Measurements from ENCODE around the gene NDUFAF5. TPM values are rescaled to one million over a fixed set of nuclear protein-coding genes. Genes with fewer than 3 reads are reported as not detected.
"Not testable (repeated sequence)": the region's sequence is repeated elsewhere in the genome, so short reads cannot be mapped to it uniquely, and the experiment has no call there.

The NDUFAF5 gene
- polyA plus RNA-seq, 1 experiment: 6.3 TPM

DNA sequence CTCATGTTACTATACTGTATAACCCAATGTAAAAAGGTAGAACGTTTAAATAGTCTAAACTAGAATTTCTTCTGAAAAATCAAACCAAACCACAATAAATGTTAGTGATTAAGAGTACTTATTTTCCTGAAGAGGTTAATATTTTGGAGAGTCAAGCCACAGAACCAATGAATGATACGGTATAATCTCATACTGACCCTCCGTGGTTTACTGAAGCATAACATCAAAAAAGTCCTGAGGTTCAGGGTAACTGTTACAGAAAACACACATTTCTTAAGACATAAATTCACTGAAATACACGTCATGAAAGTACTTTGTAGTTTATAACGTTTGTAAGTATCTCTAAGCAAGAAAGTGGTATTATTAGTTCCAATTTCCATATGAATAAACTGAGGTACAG lies 29.0 kb upstream of the NDUFAF5 start:
- Histone ChIP-seq H3K4me3 (ENCODE audit: low read depth, low read length) (no peak overlapping the region), H3K27me3 (ENCODE audit: control insufficient read depth, insufficient read depth, low read length) (no peaks in the 10 kb centered on the region), H3K36me3 (ENCODE audit: control insufficient read depth, insufficient read depth, low read length) (no peaks in the 10 kb centered on the region; the same call in 1 of the 2 replicates)
- ChIA-PET CTCF (no interaction called here), POLR2A (no interaction called here)
- DNase-seq (ENCODE audit: low read depth): no peak
- TF ChIP-seq CTCF (IDR thresholded peaks at IDR 0.05; ENCODE audit: insufficient read depth, low read depth, low read length): no peak

- Histone ChIP-seq H3K27me3 (ENCODE audit: control insufficient read depth, insufficient read depth, low read length) (no peaks in the 10 kb centered on the region), H3K4me3 (ENCODE audit: low read depth, low read length) (no peak overlapping the region), H3K36me3 (ENCODE audit: control insufficient read depth, insufficient read depth, low read length) (no peaks in the 10 kb centered on the region; the same call in 1 of the 2 replicates)
- ChIA-PET POLR2A (interaction anchor here (0.6 kb wide), 1 partner anchor 646 kb away, joined by 3 read pairs; no protein-coding TSS in a partner anchor), CTCF (interaction anchor here (1.2 to 1.7 kb wide), 3 partner anchors 10 to 21 kb away, joined by 3 to 6 read pairs (median 5); no protein-coding TSS in a partner anchor)
- no peak for TF ChIP-seq CTCF (IDR thresholded peaks at IDR 0.05; ENCODE audit: insufficient read depth, low read depth, low read length)
- DNase-seq (ENCODE audit: low read depth): no peak
Measured at GRCh38 chr20:13756551-13756950, 28.3 kb upstream of the NDUFAF5 start.

- Histone ChIP-seq H3K36me3 (ENCODE audit: control insufficient read depth, insufficient read depth, low read length) (no peaks in the 10 kb centered on the region), H3K4me3 (ENCODE audit: low read depth, low read length) (no peak overlapping the region), H3K27me3 (ENCODE audit: control insufficient read depth, insufficient read depth, low read length) (no peaks in the 10 kb centered on the region)
- CTCF ChIA-PET: no interaction called here
- POLR2A ChIA-PET: no interaction called here
- DNase-seq (ENCODE audit: low read depth): no peak
- TF ChIP-seq CTCF (IDR thresholded peaks at IDR 0.05; ENCODE audit: insufficient read depth, low read depth, low read length): no peak
Measured at GRCh38 chr20:13758884-13759283, 25.9 kb upstream of the NDUFAF5 start.

DNA sequence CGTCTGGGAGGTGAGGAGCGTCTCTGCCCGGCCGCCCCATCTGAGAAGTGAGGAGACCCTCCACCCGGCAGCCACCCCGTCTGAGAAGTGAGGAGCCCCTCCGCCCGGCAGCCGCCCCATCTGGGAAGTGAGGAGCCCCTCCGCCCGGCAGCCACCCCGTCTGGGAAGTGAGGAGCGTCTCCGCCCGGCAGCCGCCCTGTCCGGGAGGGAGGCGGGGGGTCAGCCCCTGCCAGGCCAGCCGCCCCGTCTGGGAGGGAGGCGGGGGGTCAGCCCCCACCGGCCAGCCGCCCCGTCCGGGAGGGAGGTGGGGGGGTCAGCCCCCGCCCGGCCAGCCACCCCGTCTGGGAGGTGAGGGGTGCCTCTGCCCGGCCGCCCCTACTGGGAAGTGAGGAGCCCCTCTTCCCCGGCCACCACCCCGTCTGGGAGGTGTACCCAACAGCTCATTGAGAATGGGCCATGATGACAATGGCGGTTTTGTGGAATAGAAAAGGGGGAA lies 24.3 kb upstream of the NDUFAF5 start:
- DNase-seq (ENCODE audit: low read depth); H3K36me3 ChIP-seq (ENCODE audit: control insufficient read depth, insufficient read depth, low read length); POLR2A ChIA-PET; H3K4me3 ChIP-seq (ENCODE audit: low read depth, low read length); CTCF ChIA-PET; H3K27me3 ChIP-seq (ENCODE audit: control insufficient read depth, insufficient read depth, low read length): not testable (repeated sequence)

- ChIA-PET POLR2A (interaction anchor here (0.6 kb wide), 1 partner anchor 118 kb away, joined by 3 read pairs; no protein-coding TSS in a partner anchor), CTCF (interaction anchor here (0.6 to 1.6 kb wide), 2 partner anchors 8 to 23 kb away, joined by 3 to 5 read pairs; no protein-coding TSS in a partner anchor)
- Histone ChIP-seq H3K27me3 (ENCODE audit: control insufficient read depth, insufficient read depth, low read length) (no peaks in the 10 kb centered on the region), H3K36me3 (ENCODE audit: control insufficient read depth, insufficient read depth, low read length) (peaks cover 3% of the 10 kb centered on the region), H3K4me3 (ENCODE audit: low read depth, low read length) (no peak overlapping the region)
- DNase-seq (ENCODE audit: low read depth): no peak
- TF ChIP-seq CTCF (IDR thresholded peaks at IDR 0.05; ENCODE audit: insufficient read depth, low read depth, low read length): no peak
Measured at GRCh38 chr20:13765299-13765698, 19.5 kb upstream of the NDUFAF5 start.

- POLR2A ChIA-PET: no interaction called here
- DNase-seq (ENCODE audit: low read depth): no peak
- CTCF ChIA-PET: interaction anchor here (1.6 kb wide), 1 partner anchor 9 kb away, joined by 5 read pairs; no protein-coding TSS in a partner anchor
- H3K27me3 ChIP-seq (ENCODE audit: control insufficient read depth, insufficient read depth, low read length): no peaks in the 10 kb centered on the region
- H3K4me3 ChIP-seq (ENCODE audit: low read depth, low read length): no peak overlapping the region
- peaks cover 3% of the 10 kb centered on the region for H3K36me3 ChIP-seq (ENCODE audit: control insufficient read depth, insufficient read depth, low read length)
- TF ChIP-seq CTCF (IDR thresholded peaks at IDR 0.05; ENCODE audit: insufficient read depth, low read depth, low read length): no peak
Measured at GRCh38 chr20:13765868-13766416, 18.9 kb upstream of the NDUFAF5 start.

Measured in BJ (cell line).